SK-N-SH treated with all-trans-retinoic acid at 6 μM for 48 hours (cell line): Measurements from ENCODE around the gene CXCR2.

Experiments used
- ARNTL ChIP-seq: fragments of 450-650 bp; formaldehyde crosslinking; IDR thresholded peaks from 2 replicates; pipeline ENCODE4 v1.5.0; 2020; ENCODE audit warnings: low read depth, mild to moderate bottlenecking, moderate library complexity, borderline replicate concordance
- BACH2 ChIP-seq: fragments of 250-450 bp; sonication (Bioruptor Pico); IDR thresholded peaks from 2 replicates; pipeline ENCODE4 v1.9.0; 2021; ENCODE audit warnings: mild to moderate bottlenecking, borderline replicate concordance
- CREB5 ChIP-seq: fragments of 250-450 bp; sonication (Bioruptor Pico); IDR thresholded peaks from 2 replicates; pipeline ENCODE4 v1.5.1; 2020; ENCODE audit warnings: low read depth, mild to moderate bottlenecking, moderate library complexity
- CSDC2 ChIP-seq: fragments of 250-450 bp; sonication (Bioruptor Pico); IDR thresholded peaks from 2 replicates; pipeline ENCODE4 v1.5.0; 2020; ENCODE audit warnings: mild to moderate bottlenecking, moderate library complexity
- GLIS3 ChIP-seq: fragments of 250-450 bp; sonication (Bioruptor Pico); IDR thresholded peaks from 2 replicates; pipeline ENCODE4 v1.5.0; 2020; ENCODE audit warnings: mild to moderate bottlenecking, moderate library complexity
- ISL1 ChIP-seq: fragments of 250-450 bp; sonication (Bioruptor Pico); IDR thresholded peaks from 2 replicates; pipeline ENCODE4 v2.1.2; 2022; ENCODE audit warnings: mild to moderate bottlenecking, moderate library complexity
- OSR1 ChIP-seq: fragments of 250-450 bp; sonication (Bioruptor Pico); IDR thresholded peaks from 2 replicates; pipeline ENCODE4 v1.8.0; 2022; ENCODE audit warnings: moderate library complexity, mild to moderate bottlenecking, inconsistent platforms
- PATZ1 ChIP-seq: fragments of 250-450 bp; sonication (Bioruptor Pico); IDR thresholded peaks from 2 replicates; pipeline ENCODE4 v1.8.0; 2020; ENCODE audit warnings: mild to moderate bottlenecking, moderate library complexity, borderline replicate concordance
- TOX ChIP-seq: fragments of 250-450 bp; sonication (Bioruptor Pico); IDR thresholded peaks from 2 replicates; pipeline ENCODE4 v1.8.0; 2021; ENCODE audit warnings: mild to moderate bottlenecking, moderate library complexity, borderline replicate concordance
- TSHZ2 ChIP-seq: fragments of 250-450 bp; sonication (Bioruptor Pico); IDR thresholded peaks from 2 replicates; pipeline ENCODE4 v1.5.0; 2020; ENCODE audit warnings: mild to moderate bottlenecking, moderate library complexity
- ZC3H10 ChIP-seq: fragments of 250-450 bp; sonication (Bioruptor Pico); IDR thresholded peaks from 2 replicates; pipeline ENCODE4 v1.5.1; 2021; ENCODE audit warnings: mild to moderate bottlenecking, moderate library complexity
- ZFP3 ChIP-seq: fragments of 250-450 bp; sonication (Bioruptor Pico); IDR thresholded peaks from 2 replicates; pipeline ENCODE4 v1.5.0; 2020; ENCODE audit warnings: mild to moderate bottlenecking, moderate library complexity
- ZNF565 ChIP-seq: fragments of 450-650 bp; formaldehyde crosslinking; conservative IDR thresholded peaks from 2 replicates; pipeline ENCODE4 v1.5.0; 2020; ENCODE audit warnings: low read depth, mild to moderate bottlenecking, moderate library complexity

DNA sequence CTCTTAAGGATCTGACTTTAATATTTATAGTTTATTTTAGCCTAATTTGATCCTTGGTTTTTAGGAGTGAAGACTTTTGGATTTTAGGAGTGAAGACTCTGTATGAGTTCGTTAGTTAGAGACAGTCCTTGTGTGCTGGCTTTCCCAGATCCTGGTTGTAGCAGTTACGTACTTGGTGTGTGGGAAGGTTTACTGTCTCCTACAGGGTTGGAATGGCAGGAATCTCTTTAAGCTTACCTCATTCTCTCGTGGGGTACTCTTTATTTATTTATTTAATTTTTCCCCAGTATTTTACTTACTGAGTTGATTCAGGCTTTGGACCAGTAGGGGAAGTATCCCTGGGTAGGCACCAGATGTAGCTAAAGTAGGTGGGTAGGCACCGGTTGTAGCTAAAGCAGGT is 1.8 kb upstream of the CXCR2 start:
- TF ChIP-seq CSDC2 (CRISPR knock-in tag) (no peak), TOX (no peak), ARNTL (CRISPR knock-in tag) (no peak), BACH2 (no peak), ISL1 (CRISPR knock-in tag) (no peak), PATZ1 (CRISPR knock-in tag) (no peak), ZFP3 (CRISPR knock-in tag) (no peak), TSHZ2 (CRISPR knock-in tag) (no peak), CREB5 (CRISPR knock-in tag) (no peak), ZC3H10 (CRISPR knock-in tag) (no peak), GLIS3 (CRISPR knock-in tag) (no peak), ZNF565 (CRISPR knock-in tag) (no peak), OSR1 (no peak)
